OCI-LY7 (cell line): ENCODE measurements around the gene SEMA3F. TPM values are rescaled to one million over a fixed set of nuclear protein-coding genes. Genes with fewer than 3 reads are reported as not detected.

Experiments used
- BruUV-seq: library from RNA; stranded (reverse); fragments of 400-500 nt; replicated peaks from 2 replicates; lab custom pipeline; 2021; lab: Mats Ljungman, UMichigan
- CTCF ChIA-PET: fragments of 300-600 bp; sonication (Branson Sonifier 250); formaldehyde crosslinking; loops from one replicate; lab custom pipeline; 2022; ENCODE audit warnings: antibody characterized with exemption; ENCODE audit not compliant: unreplicated experiment; lab: Charles Lee
- POLR2A ChIA-PET: fragments of 300-600 bp; sonication (Branson Sonifier 250); formaldehyde crosslinking; loops from one replicate; lab custom pipeline; 2022; ENCODE audit warnings: antibody characterized with exemption; lab: Charles Lee
- DNase-seq: peaks from one replicate; pipeline ENCODE4 v3.0.0-alpha.2; 2015; ENCODE audit warnings: low spot score
- H2AFZ ChIP-seq: fragments of 200-600 bp; sonication (generic), shearing (Covaris generic); 2 replicates; pipeline ENCODE4 v1.6.1; 2014; ENCODE audit warnings: mild to moderate bottlenecking, antibody characterized with exemption, low read length, moderate library complexity
- H3K27ac ChIP-seq: fragments of 200-600 bp; sonication (generic); 2 replicates; pipeline ENCODE4 v1.5.1; 2014; ENCODE audit warnings: mixed run types, low read depth, mild to moderate bottlenecking, moderate library complexity, low read length, inconsistent platforms; ENCODE audit not compliant: poor library complexity, severe bottlenecking
- H3K36me3 ChIP-seq: fragments of 200-600 bp; sonication (generic); 2 replicates; pipeline ENCODE4 v1.6.1; 2014; ENCODE audit warnings: mild to moderate bottlenecking, antibody characterized with exemption, low read length, moderate library complexity, mixed read lengths; ENCODE audit not compliant: insufficient read depth
- H3K4me1 ChIP-seq: fragments of 200-600 bp; sonication (generic); 2 replicates; pipeline ENCODE4 v1.5.1; 2014; ENCODE audit warnings: mild to moderate bottlenecking, low read length; ENCODE audit not compliant: insufficient read depth, poor library complexity, severe bottlenecking
- H3K4me2 ChIP-seq: fragments of 200-600 bp; sonication (generic); 2 replicates; pipeline ENCODE4 v1.6.1; 2014; ENCODE audit warnings: mild to moderate bottlenecking, low read length
- H3K4me3 ChIP-seq: fragments of 200-600 bp; sonication (generic); 2 replicates; pipeline ENCODE4 v1.5.1; 2014; ENCODE audit warnings: mild to moderate bottlenecking, low read depth, low read length; ENCODE audit not compliant: poor library complexity, severe bottlenecking
- H3K79me2 ChIP-seq: fragments of 200-600 bp; sonication (generic); 2 replicates; pipeline ENCODE4 v1.6.1; 2016; ENCODE audit warnings: low read depth, mild to moderate bottlenecking, low read length, moderate library complexity, mixed read lengths; ENCODE audit not compliant: insufficient read depth
- H3K9me2 ChIP-seq: fragments of 200-600 bp; sonication (generic); 2 replicates; pipeline ENCODE4 v1.6.1; 2016; ENCODE audit warnings: mild to moderate bottlenecking, low read length, mixed read lengths; ENCODE audit not compliant: insufficient read depth
- H3K9me3 ChIP-seq: fragments of 200-600 bp; sonication (generic); 2 replicates; pipeline ENCODE4 v1.6.1; 2014; ENCODE audit warnings: mild to moderate bottlenecking, mixed run types, low read length, mixed read lengths
- H4K20me1 ChIP-seq: fragments of 200-600 bp; sonication (generic); 2 replicates; pipeline ENCODE4 v1.6.1; 2014; ENCODE audit warnings: mild to moderate bottlenecking, antibody characterized with exemption, low read length, moderate library complexity, mixed read lengths; ENCODE audit not compliant: insufficient read depth
- CTCF ChIP-seq: fragments of 200-600 bp; sonication (generic); conservative IDR thresholded peaks from 2 replicates; pipeline ENCODE4 v1.5.1; 2014; ENCODE audit warnings: mild to moderate bottlenecking, antibody characterized with exemption, low read length, moderate library complexity, mixed read lengths
- EZH2phosphoT487 ChIP-seq: fragments of 200-600 bp; sonication (generic); IDR thresholded peaks from 2 replicates; pipeline ENCODE4 v1.6.1; 2018; ENCODE audit warnings: low read depth, borderline replicate concordance, mild to moderate bottlenecking, mixed run types, antibody characterized with exemption, low read length, moderate library complexity, mixed read lengths
- intact Hi-C: fragments of 100-400 bp; cut with micrococcal nuclease; formaldehyde crosslinking; loops from one replicate; pipeline ENCODE4 v1.10.0; 2022; ENCODE audit not compliant: unreplicated experiment
- total RNA-seq, 2 experiments: library from RNA; depleted of rRNA in 1 of 2; stranded (reverse); fragments of >200 nt in 1 of 2; shearing (Covaris generic) in 1 of 2; gene quantifications; 2 replicates each; pipeline ENCODE4 v1.2.3, GENCODE V29; 2014 to 2022

The SEMA3F gene
- total RNA-seq, 2 experiments from 2014 or later: 0.84 TPM; not detected in 1

DNA sequence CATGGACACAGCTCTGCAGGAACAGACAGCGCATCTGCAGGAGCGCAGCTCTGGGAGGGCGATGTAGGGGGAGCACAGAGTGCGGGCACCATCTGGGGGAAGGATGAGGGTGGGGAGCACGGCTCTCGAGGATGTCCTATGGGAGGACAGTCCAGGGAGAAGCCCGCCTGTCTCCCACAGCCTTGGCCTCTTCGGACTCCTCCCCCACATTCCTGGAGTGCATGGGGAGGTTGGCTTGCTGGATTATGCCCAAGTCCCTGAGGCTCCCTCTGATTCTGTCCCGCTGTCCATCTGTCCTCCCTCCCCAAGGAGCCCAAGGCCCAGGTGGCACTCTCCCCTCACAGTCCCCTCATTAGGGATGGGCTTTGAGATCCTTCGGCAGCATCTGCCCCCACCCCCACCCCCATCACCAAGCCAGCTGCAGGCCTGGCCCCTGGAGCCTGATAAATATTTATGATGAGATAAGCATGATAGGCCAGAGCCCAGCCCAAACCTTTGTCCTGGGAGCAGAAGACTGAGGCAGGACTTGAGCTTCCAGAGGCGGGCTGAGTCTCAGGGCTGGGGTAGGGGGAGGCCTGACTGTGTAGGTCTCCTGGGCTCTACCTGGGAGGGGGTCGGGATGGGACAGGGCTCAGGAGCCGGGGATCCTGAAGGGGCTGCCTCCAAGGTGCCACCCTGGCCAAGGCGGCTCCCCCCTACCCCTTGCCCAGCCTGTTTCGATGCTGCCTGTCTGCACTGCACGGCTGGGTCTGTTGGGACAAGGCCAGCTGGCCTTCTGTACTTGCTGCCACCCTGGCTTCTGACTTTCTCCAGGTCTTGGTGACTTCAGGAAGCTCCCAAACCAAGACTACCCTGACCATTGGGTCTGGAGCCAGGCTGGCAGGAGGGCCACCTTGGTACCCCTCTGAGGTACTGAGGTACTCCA lies 28.6 kb upstream of the SEMA3F start:
- Histone ChIP-seq H4K20me1 (no peaks in the 10 kb centered on the region), H3K27ac (no peak overlapping the region), H3K9me3 (no peaks in the 10 kb centered on the region), H3K4me2 (no peak overlapping the region), H3K4me1 (no peaks in the 10 kb centered on the region), H3K4me3 (no peak overlapping the region), H2AFZ (no peak overlapping the region), H3K79me2 (no peaks in the 10 kb centered on the region), H3K9me2 (no peaks in the 10 kb centered on the region), H3K36me3 (peaks cover 10% of the 10 kb centered on the region; the same call in 1 of the 2 replicates)
- BruUV-seq: no TSS peak
- POLR2A ChIA-PET: interaction anchor here (0.5 kb wide), 1 partner anchor 27 kb away, joined by 4 read pairs; no protein-coding TSS in a partner anchor
- DNase-seq: no peak
- CTCF ChIA-PET: no interaction called here
- intact Hi-C loops: no loop called here
- no peak for TF ChIP-seq CTCF
- no peak for TF ChIP-seq EZH2phosphoT487

GRCh38 chr3:50127251-50127691 lies 27.9 kb upstream of the SEMA3F start:
- ChIA-PET CTCF (no interaction called here), POLR2A (interaction anchor here (0.5 kb wide), 1 partner anchor 27 kb away, joined by 4 read pairs; no protein-coding TSS in a partner anchor)
- H4K20me1 ChIP-seq: no peaks in the 10 kb centered on the region
- H3K36me3 ChIP-seq: peaks cover 3% of the 10 kb centered on the region; the same call in 1 of the 2 replicates
- no TSS peak for BruUV-seq
- no peak for DNase-seq
- H3K79me2 ChIP-seq: no peaks in the 10 kb centered on the region
- H3K27ac ChIP-seq: no peak overlapping the region
- intact Hi-C loops: no loop called here
- TF ChIP-seq CTCF: no peak
- no peak for TF ChIP-seq EZH2phosphoT487
- no peaks in the 10 kb centered on the region for H3K4me1 ChIP-seq
- H3K9me3 ChIP-seq: no peaks in the 10 kb centered on the region
- H2AFZ ChIP-seq: no peak overlapping the region
- no peak overlapping the region for H3K4me3 ChIP-seq
- H3K9me2 ChIP-seq: no peaks in the 10 kb centered on the region
- no peak overlapping the region for H3K4me2 ChIP-seq

DNA sequence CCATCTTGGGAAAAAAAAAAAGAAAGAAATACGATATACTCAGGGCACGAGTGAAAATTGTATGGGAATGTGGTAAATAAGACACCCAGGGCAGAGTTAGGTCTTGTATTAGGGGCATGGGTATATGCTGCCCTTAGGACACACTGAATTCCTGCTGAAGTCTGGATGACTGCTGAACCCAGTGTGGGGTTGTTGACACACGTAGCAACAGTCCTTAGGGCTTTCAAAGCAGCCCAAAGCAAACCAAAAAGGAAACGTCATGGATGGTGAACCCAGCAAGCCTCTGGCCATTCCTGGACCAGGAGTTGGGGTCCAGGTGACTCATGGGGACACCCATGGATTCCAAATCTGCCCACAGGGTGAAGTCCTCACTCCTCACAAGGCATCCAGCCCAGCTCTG lies 27.1 kb upstream of the SEMA3F start:
- BruUV-seq: no TSS peak
- no peak for DNase-seq
- intact Hi-C loops: no loop called here
- Histone ChIP-seq H3K4me2 (no peak overlapping the region), H3K36me3 (no peaks in the 10 kb centered on the region), H3K9me2 (no peaks in the 10 kb centered on the region), H4K20me1 (no peaks in the 10 kb centered on the region), H3K9me3 (no peaks in the 10 kb centered on the region), H3K79me2 (no peaks in the 10 kb centered on the region), H3K4me3 (no peak overlapping the region), H3K27ac (no peak overlapping the region), H2AFZ (no peak overlapping the region), H3K4me1 (no peaks in the 10 kb centered on the region)
- ChIA-PET CTCF (no interaction called here), POLR2A (no interaction called here)
- no peak for TF ChIP-seq EZH2phosphoT487
- TF ChIP-seq CTCF: no peak
